Activated CD4-positive, CD25-positive, alpha-beta regulatory T cell treated with anti-CD3 and anti-CD28 coated beads, Interleukin-2, amount 50 U/mL, for 24 hours (primary cell): ENCODE measurements around the gene ADGRA1.
"Not testable (repeated sequence)": the region's sequence is repeated elsewhere in the genome, so short reads cannot be mapped to it uniquely, and the experiment has no call there.

Source experiments
- ATAC-seq, 2 donors: fragments of 150-1000 bp; cut with Tn5 transposase; one replicate each; pipeline ENCODE4 v1.10.0; 2021; ENCODE audit warnings: mild to moderate bottlenecking in 1 of 2, moderate library complexity in 1 of 2

The ADGRA1 gene, protein sequence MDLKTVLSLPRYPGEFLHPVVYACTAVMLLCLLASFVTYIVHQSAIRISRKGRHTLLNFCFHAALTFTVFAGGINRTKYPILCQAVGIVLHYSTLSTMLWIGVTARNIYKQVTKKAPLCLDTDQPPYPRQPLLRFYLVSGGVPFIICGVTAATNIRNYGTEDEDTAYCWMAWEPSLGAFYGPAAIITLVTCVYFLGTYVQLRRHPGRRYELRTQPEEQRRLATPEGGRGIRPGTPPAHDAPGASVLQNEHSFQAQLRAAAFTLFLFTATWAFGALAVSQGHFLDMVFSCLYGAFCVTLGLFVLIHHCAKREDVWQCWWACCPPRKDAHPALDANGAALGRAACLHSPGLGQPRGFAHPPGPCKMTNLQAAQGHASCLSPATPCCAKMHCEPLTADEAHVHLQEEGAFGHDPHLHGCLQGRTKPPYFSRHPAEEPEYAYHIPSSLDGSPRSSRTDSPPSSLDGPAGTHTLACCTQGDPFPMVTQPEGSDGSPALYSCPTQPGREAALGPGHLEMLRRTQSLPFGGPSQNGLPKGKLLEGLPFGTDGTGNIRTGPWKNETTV

DNA sequence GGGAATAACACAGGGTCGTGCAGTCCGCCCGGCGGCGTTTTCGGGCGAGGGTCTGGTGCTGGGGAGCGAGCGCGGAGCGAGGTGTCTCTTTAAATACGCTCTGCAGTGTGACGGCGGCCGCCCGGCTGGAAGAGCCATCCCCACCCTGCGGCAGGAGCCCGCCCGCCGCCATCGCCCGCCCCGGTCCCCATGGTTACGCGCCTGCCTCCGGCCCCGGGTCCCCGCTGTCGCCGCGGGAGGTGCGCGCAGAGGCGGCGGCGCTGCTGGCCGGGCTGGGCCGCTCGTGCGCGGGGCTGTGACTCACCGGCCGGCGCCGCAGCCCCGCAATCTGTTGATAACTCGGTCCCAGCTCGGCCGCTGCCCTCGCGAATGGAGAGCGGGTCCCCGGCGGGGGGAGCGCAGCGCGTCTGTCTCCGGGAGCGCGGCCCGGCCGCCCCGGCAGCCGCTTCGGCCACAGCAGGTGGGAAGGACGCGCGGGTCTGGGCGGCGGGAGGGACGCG, at the start of gene ADGRA1:
ADGRA1 (plus strand) TSS at position 246 of the 500 bp plus-strand sequence. CDS start 986 bp downstream, outside the sequence.
- no peak for ATAC-seq

DNA sequence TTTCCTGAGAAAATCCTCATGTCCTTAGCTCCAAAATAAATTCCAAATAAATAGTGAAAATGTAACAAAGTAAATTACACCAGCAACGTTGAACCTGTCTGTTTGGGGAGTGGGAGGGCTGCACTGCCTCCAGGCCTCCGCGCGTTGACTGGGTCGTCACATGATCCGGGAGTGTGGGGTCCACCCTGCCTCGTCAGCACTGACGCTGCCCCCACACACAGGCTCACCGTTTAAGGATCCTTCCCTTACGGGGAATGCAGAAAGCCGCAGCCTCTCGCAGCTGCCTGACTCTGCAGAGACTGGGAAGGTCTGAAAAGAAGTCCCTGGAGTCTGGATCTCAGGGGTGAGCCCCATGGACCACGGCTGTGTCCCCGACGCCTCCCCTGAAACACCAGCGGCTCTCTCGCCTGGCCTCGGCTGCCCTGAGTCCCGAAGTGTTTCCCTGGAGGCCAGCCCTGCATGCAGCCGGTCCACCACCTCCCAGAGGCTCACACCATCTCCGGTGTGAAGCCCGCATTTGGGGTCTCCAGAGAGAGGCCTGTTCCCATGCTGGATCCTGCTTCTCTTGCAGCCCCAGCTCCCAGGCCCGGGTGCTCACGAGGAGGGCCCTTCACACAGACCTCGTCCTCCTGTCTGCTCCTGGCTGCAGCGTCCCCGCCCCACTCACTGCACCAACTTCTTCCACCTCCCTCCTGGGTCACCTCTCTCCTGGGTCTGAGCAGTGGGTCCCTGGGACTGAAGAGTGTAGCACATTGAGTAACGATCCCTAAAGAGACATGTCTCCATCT, 49.5 kb upstream of the ADGRA1 start:
- ATAC-seq: no peak

DNA sequence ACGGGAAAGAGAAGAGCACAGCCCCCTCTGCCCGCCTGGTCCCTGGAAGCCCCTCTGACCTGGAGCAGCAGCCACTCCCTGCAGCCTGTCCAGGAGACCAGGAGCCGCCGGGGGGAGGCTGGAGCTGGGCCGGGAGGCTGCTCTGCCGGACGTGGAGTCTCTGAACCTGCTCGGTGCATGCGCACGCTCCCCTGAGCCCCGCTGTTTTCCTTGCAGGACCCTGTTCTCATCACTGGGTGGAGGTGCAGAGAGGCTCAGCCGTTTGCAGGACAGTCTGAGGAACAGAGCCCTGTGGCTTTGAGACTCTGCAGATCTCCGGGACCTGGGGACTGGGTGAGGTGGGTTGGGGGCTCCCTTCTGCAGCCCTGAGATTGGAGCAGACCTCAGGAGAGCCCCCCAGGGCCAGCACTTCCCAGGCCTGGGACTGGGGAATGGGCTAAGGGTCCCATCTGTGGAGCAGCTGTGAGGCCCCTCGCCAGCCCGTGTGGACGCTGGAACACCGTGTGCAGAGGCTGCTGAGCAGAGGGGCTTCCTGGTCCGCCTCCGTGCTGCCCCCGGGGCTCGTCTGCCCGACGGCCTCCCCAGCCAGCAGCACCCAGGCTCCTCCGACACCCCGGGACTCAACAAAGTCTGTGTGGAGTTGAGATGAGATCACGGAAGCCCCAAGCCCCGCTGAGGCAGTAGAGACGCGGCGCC, 48.5 kb upstream of the ADGRA1 start:
- no peak for ATAC-seq

DNA sequence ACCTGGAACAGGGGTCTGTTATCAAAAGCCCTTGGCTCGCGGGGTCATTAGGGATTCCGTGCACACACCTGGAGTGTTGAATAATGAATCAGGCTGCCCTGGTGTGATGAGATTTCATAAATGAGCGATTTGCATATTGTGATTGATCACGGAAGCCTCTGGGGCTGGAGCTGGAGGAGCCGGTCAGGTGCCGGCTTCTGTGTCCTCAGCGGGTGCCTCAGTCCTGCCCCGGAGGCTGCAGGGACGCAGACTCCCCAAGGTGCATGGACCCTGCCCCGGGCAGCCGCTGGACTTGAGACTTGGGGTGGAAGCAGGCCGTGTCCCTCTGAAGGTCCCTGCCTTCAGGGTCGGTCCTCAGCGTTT, 47.9 kb upstream of the ADGRA1 start:
- ATAC-seq: no peak

DNA sequence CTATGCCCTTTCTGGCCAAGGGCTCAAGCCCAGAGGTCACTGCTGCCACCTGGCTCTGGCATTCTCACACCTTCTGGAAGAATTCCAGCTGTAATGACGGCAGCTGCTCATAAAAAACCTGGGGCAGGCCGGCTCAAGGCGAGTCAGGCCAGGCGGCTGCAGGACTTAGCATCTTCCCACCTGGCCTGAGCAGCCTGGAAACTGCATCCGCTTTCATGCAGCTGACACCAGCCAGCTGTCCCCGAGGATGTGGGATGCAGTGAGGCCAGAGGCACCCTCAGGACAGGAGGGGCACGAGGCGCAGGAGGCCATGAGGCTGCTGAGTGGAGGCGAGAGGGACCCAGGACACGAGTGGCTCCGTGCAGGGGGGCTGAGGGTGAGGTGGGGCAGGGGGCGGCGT, 47.5 kb upstream of the ADGRA1 start:
- no peak for ATAC-seq

DNA sequence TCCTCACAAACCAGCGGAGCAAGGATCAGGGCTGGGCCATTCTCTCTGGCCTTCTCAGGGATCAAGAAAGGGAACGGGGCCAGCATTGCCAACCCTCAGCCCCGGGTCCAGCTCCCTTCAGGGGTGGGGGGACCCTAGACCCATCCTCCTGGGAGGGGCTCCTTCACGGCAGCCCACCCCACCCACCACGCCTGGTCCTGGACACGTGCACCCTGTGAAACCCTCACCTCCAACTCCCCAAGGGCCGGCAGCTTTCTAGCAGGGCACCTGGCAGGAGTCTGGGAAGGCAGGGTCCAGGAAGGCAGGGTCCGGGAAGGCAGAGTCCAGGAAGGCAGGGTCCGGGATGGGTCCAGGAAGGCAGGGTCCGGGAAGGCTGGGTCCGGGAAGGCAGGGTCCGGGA, 46.6 kb upstream of the ADGRA1 start:
- no peak for ATAC-seq

DNA sequence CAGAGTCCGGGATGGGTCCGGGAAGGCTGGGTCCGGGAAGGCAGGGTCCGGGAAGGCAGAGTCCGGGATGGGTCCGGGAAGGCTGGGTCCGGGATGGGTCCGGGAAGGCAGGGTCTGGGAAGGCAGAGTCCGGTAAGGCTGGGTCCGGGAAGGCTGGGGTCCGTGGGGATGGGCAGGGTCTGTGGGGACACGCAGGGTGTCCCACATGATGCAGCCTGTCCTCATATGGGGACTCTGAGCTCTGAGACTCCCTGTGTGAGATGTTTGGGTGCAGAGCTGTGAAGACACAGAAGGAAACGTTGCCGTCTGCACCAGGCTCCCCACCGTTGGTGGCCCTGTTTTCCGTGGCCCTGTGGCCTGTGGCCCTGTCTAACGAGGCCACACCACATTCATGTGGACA, 45.7 kb upstream of the ADGRA1 start:
- no peak for ATAC-seq

DNA sequence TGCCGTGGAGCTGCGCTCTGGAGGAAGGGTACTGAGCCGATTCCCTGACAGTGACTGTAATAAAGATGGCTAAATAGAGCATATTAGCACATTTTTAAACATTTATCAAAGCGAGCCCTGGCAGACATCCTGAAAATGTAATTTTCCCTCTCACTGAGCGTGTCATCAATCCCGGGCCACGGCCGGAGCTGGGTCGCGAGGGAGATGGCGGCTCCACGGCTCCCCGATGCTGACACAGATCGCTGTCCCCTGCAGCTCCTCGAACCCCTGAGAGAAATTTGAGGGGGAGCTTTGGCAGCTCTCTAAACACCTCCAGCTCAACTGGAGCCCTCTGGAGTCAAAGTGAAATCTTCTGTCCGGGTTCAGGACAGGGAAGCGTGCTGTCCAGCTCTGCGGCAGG, 44.9 kb upstream of the ADGRA1 start:
- ATAC-seq: no peak

DNA sequence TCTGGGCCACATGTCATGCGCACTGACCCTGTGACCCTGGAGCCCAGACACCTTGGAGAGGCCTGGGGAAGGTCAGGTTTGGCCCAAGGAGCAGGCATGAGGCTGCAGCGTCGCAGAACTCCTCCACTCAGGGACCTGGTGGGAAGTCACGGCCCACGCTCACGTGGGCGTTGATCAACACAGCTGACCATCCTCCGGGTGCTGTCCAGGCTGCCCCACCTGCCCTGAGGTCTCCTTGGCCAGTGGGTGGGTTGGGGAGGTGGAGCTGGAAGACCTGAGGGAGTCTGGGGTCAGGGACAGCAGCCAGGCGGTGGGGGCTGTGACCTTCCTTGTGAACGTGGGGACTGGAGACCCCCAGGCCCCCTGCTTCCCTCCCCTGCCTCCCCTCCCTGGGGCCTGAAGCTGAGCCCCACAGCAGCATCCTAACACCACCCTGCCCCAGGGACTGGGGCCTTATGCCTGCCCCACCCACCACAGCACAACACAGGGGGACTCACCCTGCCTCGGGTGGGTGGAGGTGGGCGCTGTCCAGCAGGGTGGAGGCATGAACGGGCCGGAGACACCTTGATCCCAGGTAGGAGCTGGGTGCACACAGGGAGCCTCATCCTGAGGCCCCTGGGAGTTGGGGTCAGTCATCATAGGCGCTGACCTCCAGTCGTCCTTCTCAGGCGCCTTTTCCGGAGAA, 44.0 kb upstream of the ADGRA1 start:
- no peak for ATAC-seq

DNA sequence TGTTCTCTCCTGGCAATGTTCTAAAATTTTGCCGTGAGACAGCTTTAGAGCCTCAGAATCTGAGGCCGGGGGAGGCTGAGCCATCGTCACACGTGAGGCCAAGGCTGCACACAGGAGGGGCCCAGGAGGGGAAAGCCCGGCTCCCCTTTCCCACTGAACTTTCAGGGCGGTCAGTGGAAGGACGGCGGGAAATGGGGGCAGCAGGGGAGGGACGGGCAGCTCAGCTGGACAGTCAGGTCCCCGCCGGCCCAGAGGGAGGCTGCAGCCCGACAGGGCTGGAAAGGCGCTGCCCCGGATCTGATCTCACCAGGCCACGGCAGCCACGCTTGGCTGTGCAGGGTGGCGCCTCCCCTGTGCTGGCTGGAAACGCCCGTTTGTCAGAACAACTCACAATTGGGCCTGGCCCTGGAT, 43.3 kb upstream of the ADGRA1 start:
- ATAC-seq: no peak

DNA sequence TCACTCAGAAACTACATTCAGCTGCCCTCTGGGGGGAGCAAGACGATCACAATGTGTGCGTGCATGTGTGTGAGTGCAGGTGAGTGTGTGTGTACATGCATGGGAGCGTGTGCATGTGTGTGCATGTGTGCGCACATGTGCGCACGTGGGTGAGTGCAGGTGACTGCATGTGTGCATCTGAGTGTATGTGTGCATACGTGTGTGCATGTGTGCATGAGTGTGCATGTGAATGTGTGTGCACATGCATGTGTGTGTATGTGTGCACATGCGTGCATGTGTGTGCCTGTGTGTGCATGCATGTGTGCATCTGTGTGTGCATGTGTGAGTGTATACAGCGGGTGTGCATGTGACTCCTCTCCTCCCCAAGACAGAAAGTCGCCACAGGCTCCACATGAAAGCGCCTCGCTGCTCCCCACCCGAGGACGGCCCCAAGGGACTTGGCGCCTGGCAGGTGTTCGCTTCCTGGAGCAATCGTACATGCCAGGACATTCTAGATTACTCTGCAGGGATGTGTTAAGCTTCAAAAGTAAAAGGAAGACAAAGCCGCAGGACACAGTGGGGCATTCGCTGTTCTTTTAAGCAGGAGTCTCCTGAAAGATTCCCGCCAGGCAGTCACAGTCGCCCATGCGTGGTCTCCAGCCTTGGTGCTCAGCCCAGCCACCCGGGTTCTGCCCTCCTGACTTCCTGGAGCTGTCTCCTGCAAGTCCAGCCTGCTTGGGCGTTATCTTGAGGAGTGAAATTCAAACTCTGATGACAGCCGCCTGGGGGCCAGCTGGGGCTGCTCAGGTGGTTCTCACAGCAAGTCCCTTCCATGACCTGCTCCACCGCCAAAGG, 42.0 kb upstream of the ADGRA1 start:
- ATAC-seq: no peak

DNA sequence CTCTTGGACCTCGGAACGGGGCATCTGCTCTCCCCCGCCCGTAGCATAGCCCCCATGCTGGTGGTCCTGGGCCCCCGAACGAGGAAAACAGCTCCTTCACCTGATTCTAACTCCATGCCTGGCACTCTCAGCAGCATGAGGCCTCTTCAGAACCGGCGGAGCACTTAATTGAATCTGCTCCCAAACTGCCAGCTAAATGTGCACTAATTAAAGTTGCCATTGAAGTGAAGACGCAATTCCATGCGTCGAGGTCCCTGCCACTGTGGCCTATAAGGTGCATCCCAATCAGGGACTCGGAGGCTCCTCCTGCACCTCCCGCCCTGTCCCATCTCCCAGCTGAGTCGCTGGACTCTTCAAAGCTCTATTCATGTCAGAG, 41.3 kb upstream of the ADGRA1 start:
- no peak for ATAC-seq

DNA sequence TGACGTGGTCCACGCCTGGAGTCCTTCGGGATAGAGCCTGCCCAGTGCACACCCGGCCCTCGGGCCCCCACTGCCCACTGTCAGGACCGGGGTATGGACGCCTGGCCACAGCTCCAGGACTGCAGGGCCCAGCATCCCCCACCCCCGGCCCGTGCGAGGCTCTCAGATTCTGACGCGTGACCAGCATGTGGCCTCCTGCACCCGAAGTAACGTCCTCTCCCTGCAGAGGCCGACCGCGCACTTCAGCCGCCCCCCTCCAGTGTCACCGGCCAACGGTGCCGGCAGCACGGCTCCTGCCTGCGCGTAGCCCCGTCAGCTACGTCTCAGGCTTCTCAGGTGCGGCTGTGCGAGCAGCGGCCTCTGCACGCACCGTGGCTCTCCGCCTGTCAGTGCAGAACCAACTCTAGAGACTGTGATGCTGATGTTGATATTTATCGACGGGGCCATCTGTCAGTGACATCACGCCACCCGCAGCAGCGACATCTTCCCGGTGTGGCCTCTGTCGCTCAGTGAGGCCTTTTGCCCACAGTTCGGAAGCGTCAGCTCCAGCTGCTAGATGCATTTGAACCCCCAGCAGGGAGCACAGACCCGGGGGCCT, 40.1 kb upstream of the ADGRA1 start:
- no peak for ATAC-seq

DNA sequence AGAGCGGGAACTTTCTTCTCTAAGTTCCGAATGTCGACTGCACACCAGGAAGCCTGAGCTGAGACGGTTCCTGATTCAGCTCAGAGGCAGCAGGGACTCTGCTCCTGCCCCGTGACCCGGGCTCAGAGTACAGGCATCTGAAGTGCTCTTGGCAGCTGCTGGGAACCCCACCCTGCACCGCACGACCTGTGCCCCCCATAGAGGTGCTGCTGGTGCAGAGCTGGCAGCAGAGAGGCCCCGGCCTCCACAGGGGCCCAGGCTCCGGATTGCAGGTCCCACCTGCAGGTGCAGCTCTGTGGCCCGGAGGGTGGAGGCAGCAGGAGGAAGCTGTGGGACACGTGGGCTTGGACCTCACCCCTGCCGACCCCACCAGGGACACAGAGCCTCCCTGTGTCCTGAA, 39.5 kb upstream of the ADGRA1 start:
- no peak for ATAC-seq

DNA sequence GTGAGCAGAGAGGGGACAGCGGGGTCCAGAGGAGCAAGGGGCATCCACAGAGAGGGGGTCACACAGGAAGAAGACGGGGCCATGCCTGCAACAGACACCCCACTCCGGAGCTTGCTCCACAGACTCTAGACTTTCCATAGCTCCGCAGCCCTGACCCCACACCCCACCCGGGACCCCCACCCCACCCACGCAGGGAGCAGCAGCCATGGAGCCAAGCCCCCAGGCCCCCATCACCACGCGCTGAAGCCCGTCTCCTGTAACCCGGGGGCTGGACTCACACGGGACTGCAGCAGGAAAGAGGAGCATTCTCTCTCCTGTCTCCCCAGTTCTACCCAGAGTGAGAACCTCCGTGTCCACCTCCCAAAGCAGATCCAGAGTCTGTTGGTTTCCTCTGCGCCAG, 38.8 kb upstream of the ADGRA1 start:
- no peak for ATAC-seq

DNA sequence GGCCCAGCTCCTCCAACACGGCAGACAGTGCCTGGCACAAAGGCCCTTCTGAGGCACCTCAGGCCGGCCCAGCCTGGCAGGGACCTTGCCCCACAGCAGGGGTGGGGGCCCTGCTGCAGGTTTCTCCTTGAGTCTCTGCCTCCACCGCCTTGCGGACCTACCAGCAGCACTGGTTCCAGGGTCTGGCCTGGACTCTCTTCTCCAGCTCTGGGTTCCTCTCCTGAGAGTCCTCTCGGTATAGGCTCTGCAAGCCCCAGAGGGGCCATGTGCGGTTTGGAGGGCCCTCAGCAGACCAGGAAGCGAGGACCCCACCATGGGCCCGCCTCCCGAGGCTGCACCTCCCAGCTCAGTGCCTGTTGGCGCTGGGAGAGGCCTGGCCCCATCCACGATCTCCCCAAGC, 38.1 kb upstream of the ADGRA1 start:
- ATAC-seq: no peak

DNA sequence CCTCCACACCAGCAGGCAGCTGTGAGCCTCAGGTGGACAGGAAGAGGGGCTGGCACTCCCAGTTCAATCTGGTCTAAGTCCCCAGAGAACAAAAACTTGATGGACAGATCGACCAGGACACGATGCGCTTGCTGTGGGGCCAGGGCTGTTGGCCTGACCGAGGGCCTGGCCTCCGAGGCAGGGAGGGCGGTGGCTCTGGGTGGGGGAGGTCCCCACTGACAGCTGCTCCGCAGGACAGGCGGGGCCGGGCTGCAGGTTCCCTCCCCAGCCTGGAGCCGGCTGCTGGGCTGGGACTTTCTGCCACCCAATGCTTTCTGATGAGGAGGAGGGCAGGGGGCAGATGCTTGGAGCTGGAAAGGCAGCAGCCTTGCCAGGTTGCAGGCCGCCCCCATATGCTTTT, 37.4 kb upstream of the ADGRA1 start:
- no peak for ATAC-seq

DNA sequence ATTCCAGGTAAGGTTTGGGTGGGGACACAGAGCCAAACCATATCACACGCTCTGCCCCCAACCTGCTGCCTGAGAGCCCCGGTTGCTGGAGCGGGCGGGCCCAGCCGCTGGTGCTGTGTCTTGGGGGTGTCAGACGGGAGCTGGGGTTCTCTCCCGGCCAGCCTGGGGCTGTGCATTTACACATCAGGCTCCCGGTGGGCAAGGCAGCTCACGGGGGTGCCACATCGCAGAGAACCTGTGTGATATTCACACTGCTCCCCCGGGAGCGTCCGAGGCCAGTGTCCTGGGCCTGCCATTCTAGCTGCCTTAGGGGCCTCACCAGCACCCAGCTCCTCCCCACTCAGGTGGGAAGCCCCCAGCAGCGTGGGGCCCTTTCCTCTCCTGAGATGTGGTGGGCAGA, 35.6 kb upstream of the ADGRA1 start:
- ATAC-seq: no peak

DNA sequence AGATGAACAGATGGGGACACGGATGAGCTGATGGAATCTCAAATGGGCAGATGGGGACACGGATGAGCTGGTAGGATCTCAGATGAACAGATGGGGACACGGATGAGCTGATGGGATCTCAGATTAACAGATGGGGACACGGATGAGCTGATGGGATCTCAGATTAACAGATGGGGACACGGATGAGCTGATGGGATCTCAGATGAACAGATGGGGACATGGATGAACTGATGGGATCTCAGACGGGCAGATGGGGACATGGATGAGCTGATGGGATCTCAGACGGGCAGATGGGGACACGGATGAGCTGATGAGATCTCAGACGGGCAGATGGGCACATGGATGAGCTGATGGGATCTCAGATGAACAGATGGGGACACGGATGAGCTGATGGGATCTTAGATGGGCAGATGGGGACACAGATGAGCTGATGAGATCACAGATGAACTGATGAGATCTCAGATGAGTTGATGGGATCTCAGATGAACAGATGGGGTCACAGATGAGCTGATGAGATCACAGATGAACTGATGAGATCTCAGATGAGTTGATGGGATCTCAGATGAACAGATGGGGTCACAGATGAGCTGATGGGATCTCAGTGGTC, 34.1 kb upstream of the ADGRA1 start:
- ATAC-seq: not testable (repeated sequence)

DNA sequence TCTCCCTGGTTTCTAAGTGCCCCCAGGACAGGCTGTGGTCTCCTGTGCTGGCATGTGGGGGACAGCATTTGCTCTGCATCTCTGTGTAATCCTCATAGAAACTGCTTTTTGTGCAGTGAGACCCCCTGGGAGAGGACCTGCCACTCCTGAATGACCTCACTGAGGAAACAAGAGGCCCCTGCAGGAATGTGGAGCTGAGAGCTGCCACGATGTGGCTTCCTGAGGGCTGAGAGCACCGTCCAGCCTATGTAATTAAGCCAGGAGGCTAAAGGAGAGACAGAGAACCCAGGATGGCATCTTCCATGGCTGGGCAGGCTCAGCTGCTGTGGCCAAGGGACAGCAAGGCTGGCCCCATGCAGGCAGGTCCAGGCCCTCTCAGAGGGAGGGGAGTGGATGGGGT, 32.3 kb upstream of the ADGRA1 start:
- no peak for ATAC-seq

DNA sequence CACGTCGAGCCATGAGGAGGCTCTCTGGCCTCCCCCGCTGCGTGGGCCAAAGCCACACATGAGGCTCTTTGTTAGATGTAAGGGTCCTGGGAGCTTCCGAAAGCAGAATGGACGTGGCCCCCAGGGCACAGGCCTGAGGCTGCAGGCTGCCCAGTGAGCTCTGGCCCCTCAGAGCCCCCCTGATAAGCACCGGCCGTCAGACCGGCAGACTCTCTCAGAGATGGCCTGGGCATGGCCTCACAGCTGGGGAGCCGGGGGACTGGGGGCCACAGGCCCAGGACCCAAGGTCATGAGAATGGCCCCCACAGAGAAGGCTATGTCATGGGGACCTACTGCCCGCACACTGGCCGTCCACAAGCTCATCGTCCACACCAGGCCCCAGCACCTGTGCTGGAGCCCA, 31.7 kb upstream of the ADGRA1 start:
- ATAC-seq: no peak
